ENCODE data around the gene CLEC4G. TPM values are rescaled to one million over a fixed set of nuclear protein-coding genes. Genes with fewer than 3 reads are reported as not detected.
"Not testable (repeated sequence)": the region's sequence is repeated elsewhere in the genome, so short reads cannot be mapped to it uniquely, and the experiment has no call there.

Gene CLEC4G
- total RNA-seq, 2 donors from 2014 or later = 0.57 TPM; not detected in 1

DNA sequence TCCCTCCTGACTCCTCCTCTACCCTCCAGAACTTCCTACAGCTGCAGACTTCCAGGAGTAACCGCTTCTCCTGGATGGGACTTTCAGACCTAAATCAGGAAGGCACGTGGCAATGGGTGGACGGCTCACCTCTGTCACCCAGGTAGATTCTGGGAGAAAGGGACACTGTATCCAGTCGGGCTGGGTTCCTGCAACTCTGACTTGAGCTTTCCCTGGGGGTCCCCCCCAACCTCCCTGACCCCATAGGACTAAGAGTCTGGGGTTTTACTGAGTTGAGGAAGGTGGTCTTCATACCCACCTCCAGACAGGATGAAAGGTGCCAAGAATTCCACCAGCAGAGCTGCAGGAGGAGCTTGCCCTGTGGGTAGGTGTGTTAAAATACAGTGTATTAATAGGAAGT is 35.6 kb upstream of the CLEC4G start:
- H3K27me3 ChIP-seq (replicated peaks; ENCODE audit: insufficient read depth) = peaks cover 2% of the 10 kb centered on the region
- intact Hi-C loops (cut with DNase I) = no loop called here
- no peaks in the 10 kb centered on the region for H3K36me3 ChIP-seq
- WGBS = 83% methylated on average over 4 of the region's 4 CpGs
- DNase-seq (ENCODE audit: low spot score) = no peak
- no peaks in the 10 kb centered on the region for H3K9me3 ChIP-seq
- H3K4me1 ChIP-seq (replicated peaks) = no peaks in the 10 kb centered on the region
- TF ChIP-seq POLR2AphosphoS5 (IDR thresholded peaks at IDR 0.05) = no peak
- TF ChIP-seq POLR2A (IDR thresholded peaks at IDR 0.05) = no peak
- TF ChIP-seq, protein P1, sequence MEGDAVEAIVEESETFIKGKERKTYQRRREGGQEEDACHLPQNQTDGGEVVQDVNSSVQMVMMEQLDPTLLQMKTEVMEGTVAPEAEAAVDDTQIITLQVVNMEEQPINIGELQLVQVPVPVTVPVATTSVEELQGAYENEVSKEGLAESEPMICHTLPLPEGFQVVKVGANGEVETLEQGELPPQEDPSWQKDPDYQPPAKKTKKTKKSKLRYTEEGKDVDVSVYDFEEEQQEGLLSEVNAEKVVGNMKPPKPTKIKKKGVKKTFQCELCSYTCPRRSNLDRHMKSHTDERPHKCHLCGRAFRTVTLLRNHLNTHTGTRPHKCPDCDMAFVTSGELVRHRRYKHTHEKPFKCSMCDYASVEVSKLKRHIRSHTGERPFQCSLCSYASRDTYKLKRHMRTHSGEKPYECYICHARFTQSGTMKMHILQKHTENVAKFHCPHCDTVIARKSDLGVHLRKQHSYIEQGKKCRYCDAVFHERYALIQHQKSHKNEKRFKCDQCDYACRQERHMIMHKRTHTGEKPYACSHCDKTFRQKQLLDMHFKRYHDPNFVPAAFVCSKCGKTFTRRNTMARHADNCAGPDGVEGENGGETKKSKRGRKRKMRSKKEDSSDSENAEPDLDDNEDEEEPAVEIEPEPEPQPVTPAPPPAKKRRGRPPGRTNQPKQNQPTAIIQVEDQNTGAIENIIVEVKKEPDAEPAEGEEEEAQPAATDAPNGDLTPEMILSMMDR (IDR thresholded peaks at IDR 0.05) = no peak
- H3K4me3 ChIP-seq = no peak overlapping the region
- no peak overlapping the region for H3K27ac ChIP-seq

DNA sequence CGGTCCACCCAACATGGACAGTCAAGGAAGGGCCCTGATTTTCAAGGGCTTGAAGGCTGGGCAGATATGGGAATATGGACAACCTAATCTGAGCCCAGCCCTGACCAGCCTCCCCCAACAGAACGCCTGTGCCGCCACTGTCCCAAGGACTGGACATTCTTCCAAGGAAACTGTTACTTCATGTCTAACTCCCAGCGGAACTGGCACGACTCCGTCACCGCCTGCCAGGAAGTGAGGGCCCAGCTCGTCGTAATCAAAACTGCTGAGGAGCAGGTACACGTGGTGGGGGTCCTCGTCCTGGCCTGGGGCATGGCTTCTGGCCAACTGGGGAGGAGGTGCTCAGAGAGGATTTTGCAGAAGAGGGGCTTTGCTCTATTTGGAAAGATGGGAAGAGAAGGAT is 34.6 kb upstream of the CLEC4G start:
- no peak overlapping the region for H3K4me3 ChIP-seq
- intact Hi-C loops (cut with DNase I) = no loop called here
- no peak for DNase-seq (ENCODE audit: low spot score)
- no peaks in the 10 kb centered on the region for H3K9me3 ChIP-seq
- peaks cover 2% of the 10 kb centered on the region for H3K27me3 ChIP-seq (replicated peaks; ENCODE audit: insufficient read depth)
- no peaks in the 10 kb centered on the region for H3K4me1 ChIP-seq (replicated peaks)
- WGBS = 58% methylated on average over 11 of the region's 11 CpGs
- no peak overlapping the region for H3K27ac ChIP-seq
- H3K36me3 ChIP-seq = no peaks in the 10 kb centered on the region
- no peak for TF ChIP-seq POLR2A (IDR thresholded peaks at IDR 0.05)
- TF ChIP-seq, protein P1 (IDR thresholded peaks at IDR 0.05) = no peak
- no peak for TF ChIP-seq POLR2AphosphoS5 (IDR thresholded peaks at IDR 0.05)

DNA sequence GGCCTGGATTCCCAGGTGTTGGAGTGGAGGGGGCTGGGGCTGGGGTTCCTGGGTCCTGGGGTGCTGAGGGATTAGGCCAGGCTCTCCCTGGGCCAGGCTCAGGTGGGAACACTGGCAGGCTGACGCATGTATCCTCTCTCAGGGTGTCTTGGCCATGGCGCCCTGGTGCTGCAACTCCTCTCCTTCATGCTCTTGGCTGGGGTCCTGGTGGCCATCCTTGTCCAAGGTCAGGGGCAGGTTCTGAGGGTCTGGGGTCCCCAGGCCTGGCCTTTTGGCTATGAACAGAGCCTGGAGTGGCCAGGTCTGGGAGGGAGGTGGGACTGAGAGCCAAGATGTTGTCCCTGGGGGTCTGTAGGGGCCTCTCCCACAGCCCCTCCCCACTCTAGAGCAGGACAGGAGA is 33.1 kb upstream of the CLEC4G start:
- intact Hi-C loops (cut with DNase I); H3K27me3 ChIP-seq (replicated peaks; ENCODE audit: insufficient read depth); H3K27ac ChIP-seq; H3K9me3 ChIP-seq; DNase-seq (ENCODE audit: low spot score); H3K36me3 ChIP-seq; H3K4me1 ChIP-seq (replicated peaks); H3K4me3 ChIP-seq: not testable (repeated sequence)
- WGBS = 94% methylated on average over 2 of the region's 2 CpGs

DNA sequence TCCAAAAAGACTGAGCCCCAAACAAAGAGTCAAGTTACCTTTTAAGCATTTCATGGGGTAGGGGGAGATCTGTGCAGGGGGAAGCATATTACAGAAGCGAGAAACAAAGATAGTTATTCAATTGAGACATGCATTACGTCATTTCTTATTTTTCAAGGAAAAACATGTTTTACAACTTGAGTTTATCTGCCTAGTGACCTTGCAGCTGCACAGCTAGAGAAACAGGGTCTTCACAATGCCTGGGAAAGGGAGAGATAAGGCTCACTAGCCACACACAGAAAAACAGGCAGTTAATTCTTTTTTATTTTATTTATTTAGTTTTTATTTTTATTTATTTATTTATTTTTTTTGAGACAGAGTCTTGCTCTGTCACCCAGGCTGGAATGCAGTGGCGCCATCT is 32.2 kb upstream of the CLEC4G start:
- H3K27ac ChIP-seq; intact Hi-C loops (cut with DNase I); DNase-seq (ENCODE audit: low spot score); H3K4me3 ChIP-seq; H3K36me3 ChIP-seq; H3K4me1 ChIP-seq (replicated peaks); H3K27me3 ChIP-seq (replicated peaks; ENCODE audit: insufficient read depth); H3K9me3 ChIP-seq: not testable (repeated sequence)
- 43% methylated on average over 3 of the region's 3 CpGs for WGBS

DNA sequence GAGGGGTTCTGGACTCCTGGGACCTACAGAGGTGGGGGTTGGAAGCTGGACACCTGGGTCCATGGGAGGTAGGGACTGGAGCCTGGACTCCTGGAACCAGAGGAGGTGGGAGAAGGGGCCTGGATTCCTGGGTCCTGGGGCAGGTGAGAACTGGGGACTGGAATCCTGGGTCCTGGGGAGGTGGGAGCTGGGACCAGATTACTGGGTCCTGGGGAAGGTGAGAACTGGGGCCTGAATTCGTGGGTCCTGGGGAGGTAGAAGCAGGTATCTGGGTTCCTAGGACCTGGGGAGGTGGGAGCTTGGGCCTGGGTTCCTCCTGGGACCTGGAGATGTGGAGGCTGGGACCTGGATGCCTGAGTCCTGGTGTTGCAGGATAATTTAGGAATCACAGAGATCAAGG is 31.8 kb upstream of the CLEC4G start:
- no peaks in the 10 kb centered on the region for H3K4me1 ChIP-seq (replicated peaks)
- WGBS = 14% methylated on average over 1 of the region's 1 CpG
- H3K9me3 ChIP-seq = no peaks in the 10 kb centered on the region
- intact Hi-C loops (cut with DNase I) = no loop called here
- H3K36me3 ChIP-seq = no peaks in the 10 kb centered on the region
- TF ChIP-seq POLR2A (IDR thresholded peaks at IDR 0.05) = no peak
- TF ChIP-seq, protein P1 (IDR thresholded peaks at IDR 0.05) = no peak
- TF ChIP-seq POLR2AphosphoS5 (IDR thresholded peaks at IDR 0.05) = no peak
- H3K4me3 ChIP-seq = no peak overlapping the region
- peaks cover 2% of the 10 kb centered on the region for H3K27me3 ChIP-seq (replicated peaks; ENCODE audit: insufficient read depth)
- DNase-seq (ENCODE audit: low spot score) = no peak
- no peak overlapping the region for H3K27ac ChIP-seq

DNA sequence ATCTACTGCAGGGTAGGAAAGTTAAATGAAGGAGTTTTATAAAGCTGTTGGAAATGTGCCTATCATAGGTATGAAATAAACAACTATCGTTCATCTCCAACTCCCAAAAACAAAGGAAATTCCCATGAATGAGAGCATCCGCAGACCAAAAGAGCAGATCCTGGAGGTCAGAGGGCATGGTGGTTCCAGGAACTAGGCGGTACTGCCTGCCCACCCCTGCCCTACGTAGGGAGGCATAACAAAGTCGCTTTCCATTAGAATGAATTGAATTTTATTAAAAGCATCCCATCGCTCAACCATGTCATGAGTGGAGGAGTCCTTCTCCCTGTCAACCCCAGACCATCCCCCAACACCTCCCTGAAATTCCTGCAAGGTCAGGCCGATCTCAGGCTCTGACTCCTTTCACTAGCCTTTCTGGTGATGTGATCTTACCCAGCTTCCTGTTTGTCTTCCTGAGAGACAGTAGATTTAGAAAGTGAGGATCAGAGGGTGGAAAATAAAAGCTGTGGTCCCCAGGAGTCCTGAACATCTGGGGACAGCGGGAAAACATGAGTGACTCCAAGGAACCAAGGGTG is 30.9 kb upstream of the CLEC4G start, which contains the start of gene CLEC4M:
Gene CLEC4M, plus strand, starts transcription at position 525 of the 575 bp plus-strand sequence. Its CDS starts 24 bp downstream, at position 549.
- intact Hi-C loops (cut with DNase I) = no loop called here
- no peak for DNase-seq (ENCODE audit: low spot score)
- TF ChIP-seq POLR2AphosphoS5 (IDR thresholded peaks at IDR 0.05) (no peak), POLR2A (IDR thresholded peaks at IDR 0.05) (no peak)
- TF ChIP-seq, protein P1 (IDR thresholded peaks at IDR 0.05) = no peak
- H3K27ac ChIP-seq = no peak within 1 kb of the TSS
- WGBS = 81% methylated on average over 8 of the region's 8 CpGs
- no peaks in the 10 kb centered on the region for H3K4me1 ChIP-seq (replicated peaks)
- no peak within 1 kb of the TSS for H3K4me3 ChIP-seq
- H3K27me3 ChIP-seq (replicated peaks; ENCODE audit: insufficient read depth) = no peaks in the 10 kb centered on the region
- no peaks in the 10 kb centered on the region for H3K36me3 ChIP-seq
- H3K9me3 ChIP-seq = no peaks in the 10 kb centered on the region
